Measurements from ENCODE around the gene ARMH1.
A peak's percentile ranks its signal among the peaks of the same experiment; 100 is the strongest.

ARMH1 gene

DNA sequence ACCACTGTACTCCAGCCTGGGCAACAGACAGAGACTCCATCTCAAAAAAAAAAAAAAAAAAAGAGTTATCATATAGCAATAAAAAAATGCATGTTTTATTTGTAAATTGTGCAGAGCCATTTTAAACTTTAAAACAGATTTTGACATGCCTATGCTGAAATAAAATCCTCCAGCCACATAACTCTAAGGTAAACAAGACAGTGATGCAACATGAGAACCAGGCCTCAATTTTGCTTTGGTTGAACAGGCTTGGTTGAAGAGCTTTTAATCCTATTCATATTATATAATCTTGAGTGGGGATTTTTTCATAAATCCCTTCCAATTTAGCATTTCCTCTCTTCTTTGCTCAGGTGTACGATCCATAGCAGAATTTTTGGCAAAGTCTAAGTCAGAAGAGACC lies 26.1 kb downstream of the ARMH1 start:
- Histone ChIP-seq H3K4me3 (no peak overlapping the region), H3K27ac (no peak overlapping the region), H3K9me3 (no peaks in the 10 kb centered on the region), H3K27me3 (no peaks in the 10 kb centered on the region), H3K36me3 (no peaks in the 10 kb centered on the region), H3K4me1 (no peaks in the 10 kb centered on the region)
- no peak for DNase-seq
- intact Hi-C loops (cut with DNase I; ENCODE audit: low total_unique reads) = no loop called here
- no peak for TF ChIP-seq CTCF (IDR thresholded peaks at IDR 0.05)

GRCh38 chr1:44701141-44701573 lies 26.6 kb downstream of the ARMH1 start:
- no peak for TF ChIP-seq CTCF (IDR thresholded peaks at IDR 0.05)
- Histone ChIP-seq H3K4me3 (no peak overlapping the region), H3K27ac (no peak overlapping the region), H3K36me3 (no peaks in the 10 kb centered on the region), H3K4me1 (no peaks in the 10 kb centered on the region), H3K27me3 (no peaks in the 10 kb centered on the region), H3K9me3 (no peaks in the 10 kb centered on the region)
- intact Hi-C loops (cut with DNase I; ENCODE audit: low total_unique reads) = no loop called here
- no peak for DNase-seq

- Histone ChIP-seq H3K9me3 (no peaks in the 10 kb centered on the region), H3K4me3 (no peak overlapping the region), H3K27ac (no peak overlapping the region), H3K4me1 (peaks cover 0 to 7% (median 0%) of the 10 kb centered on the region in 4 donors), H3K27me3 (no peaks in the 10 kb centered on the region), H3K36me3 (no peaks in the 10 kb centered on the region)
- intact Hi-C loops (cut with DNase I; ENCODE audit: low total_unique reads) = no loop called here
- DNase-seq = no peak
- TF ChIP-seq CTCF (IDR thresholded peaks at IDR 0.05) = no peak
Measured at GRCh38 chr1:44705470-44705869, 31.0 kb downstream of the ARMH1 start.

- no peaks in the 10 kb centered on the region for H3K36me3 ChIP-seq
- peaks cover 0 to 7% (median 0%) of the 10 kb centered on the region in 4 donors for H3K4me1 ChIP-seq
- no peak for TF ChIP-seq CTCF (IDR thresholded peaks at IDR 0.05)
- H3K4me3 ChIP-seq = no peak overlapping the region
- DNase-seq = peak in 1 of 2 donors; percentile 24
- no peaks in the 10 kb centered on the region for H3K27me3 ChIP-seq
- intact Hi-C loops (cut with DNase I; ENCODE audit: low total_unique reads) = no loop called here
- no peak overlapping the region for H3K27ac ChIP-seq
- no peaks in the 10 kb centered on the region for H3K9me3 ChIP-seq
Measured at GRCh38 chr1:44705938-44706337, 31.4 kb downstream of the ARMH1 start.

DNA sequence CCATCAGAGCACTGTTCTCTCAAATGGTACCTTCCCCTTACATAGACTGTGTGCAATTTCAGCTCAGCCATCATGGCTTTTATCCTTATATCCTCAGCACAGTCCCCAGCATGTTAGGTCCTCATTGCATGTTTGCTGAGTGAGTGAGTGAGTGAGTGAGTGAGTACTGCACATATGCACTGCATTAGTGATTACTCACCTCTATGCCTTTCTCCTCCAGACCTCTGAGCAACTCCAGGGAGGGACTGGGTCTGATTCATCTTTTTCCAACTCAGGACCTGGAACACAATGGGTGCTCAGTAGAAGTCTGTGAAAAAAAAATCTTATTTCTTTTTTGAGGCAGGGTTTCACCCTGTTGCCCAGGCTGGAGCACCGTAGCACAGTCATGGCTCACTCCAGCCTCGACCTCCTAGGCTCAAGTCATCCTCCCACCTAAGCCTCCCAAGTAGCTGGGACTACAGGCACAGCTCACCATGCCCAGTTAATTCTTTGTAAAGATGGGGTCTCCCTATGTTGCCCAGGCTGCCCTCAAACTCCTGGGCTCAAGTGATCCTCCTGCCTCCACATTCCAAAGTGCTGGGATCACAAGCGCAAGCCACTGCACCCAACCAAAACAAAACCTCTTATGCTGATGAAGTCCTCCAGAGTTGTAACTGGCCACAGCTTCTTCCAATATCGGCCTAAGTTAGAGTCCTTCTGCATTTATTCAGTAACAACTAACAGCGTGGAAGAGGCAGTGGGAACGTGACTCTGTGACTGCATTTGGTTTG lies 32.8 kb downstream of the ARMH1 start:
- Histone ChIP-seq H3K27me3 (no peaks in the 10 kb centered on the region), H3K36me3 (no peaks in the 10 kb centered on the region), H3K27ac (no peak overlapping the region), H3K4me3 (no peak overlapping the region), H3K9me3 (no peaks in the 10 kb centered on the region), H3K4me1 (peaks cover 0 to 7% (median 0%) of the 10 kb centered on the region in 4 donors)
- intact Hi-C loops (cut with DNase I; ENCODE audit: low total_unique reads) = no loop called here
- DNase-seq = peak in 1 of 2 donors; percentile 41
- TF ChIP-seq CTCF (IDR thresholded peaks at IDR 0.05) = no peak
